GM18505 (cell line): ENCODE results near the gene CCL2.

Source experiments
- ATAC-seq: cut with Tn5 transposase; IDR thresholded peaks from one replicate; pipeline ENCODE4 v1.9.1; 2021; ENCODE audit not compliant: unreplicated experiment
- POLR2A ChIP-seq: IDR thresholded peaks from 4 replicates; pipeline ENCODE4 v1.6.1; 2011; ENCODE audit warnings: borderline replicate concordance; ENCODE audit not compliant: insufficient read depth, insufficient read length; ENCODE audit errors: extremely low read depth

CCL2 gene

DNA sequence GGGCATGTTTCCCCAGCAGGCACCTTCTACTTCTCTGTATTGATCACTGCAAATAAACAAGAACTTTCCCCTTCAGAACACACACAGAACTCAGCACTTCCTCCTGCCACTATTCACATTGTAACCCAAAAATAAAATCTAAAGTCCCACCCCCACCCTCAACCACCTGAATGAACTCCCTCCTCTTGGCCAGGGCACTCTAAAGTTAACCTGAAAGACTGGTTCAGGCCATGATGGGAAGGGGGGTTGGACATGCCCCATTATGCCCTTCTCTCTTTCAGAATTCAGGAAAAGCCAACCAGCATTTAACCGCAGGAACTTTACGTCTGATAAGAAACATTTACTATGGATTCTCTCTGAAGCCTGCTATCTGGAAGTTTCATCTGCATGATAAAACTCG lies 27.4 kb upstream of the CCL2 start:
- ATAC-seq, result no peak
- no peak for TF ChIP-seq POLR2A

DNA sequence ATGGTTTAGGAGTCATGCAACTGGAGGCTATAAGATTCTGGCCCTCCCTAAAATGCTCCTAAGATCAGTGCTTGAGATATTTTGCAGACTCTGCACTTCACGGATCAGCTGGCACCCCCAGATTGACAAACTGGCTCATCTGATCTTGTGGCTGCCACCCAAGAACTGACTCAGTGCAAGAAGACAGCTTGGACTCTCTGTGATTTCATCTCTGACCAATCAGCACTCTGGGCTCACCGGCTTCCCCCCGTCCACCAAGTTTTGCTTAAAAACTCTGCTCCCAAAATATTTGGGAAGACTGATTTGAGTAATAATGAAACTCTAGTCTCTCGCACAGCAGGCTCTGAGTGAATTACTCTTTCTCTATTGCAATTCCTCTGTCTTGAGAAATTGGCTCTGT lies 26.3 kb upstream of the CCL2 start:
- TF ChIP-seq POLR2A, result no peak
- ATAC-seq, result no peak

DNA sequence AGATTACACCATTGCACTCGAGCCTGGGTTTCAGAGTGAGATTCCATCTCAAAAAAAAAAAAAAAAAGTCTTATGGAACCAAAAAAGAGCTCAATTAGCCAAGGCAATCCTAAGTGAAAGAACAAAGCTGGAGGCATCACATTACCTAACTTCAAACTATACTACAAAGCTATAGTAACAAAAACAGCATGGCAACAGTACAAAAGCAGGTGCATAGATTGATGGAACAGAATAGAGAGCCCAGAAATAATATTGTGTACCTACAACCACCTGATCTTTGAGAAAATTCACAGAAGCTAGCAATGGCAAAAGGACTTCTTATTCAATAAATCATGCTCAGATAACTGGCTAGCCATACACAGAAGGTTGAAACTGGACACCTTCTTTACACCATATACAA lies 24.7 kb upstream of the CCL2 start:
- no peak for TF ChIP-seq POLR2A

DNA sequence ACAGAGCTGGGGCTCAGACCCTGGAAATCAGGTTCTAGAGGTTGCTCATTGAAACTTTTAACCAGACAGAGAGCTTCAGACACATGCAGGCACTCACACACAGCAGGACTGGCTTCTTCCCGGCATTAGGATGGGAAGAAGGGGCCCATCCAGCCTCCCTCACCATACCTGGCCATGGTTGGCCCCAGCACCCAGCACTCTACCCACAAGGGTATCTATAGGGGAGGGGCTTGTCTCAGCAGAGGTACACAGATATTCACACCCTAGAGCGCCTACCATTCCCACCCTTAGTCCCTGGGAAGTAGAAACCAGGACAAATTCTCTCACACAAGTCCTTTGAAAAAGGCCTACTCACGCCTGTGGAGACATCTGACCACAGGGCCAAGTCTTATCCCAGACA lies 20.5 kb upstream of the CCL2 start:
- ATAC-seq, result no peak
- TF ChIP-seq POLR2A, result no peak

More for the DNA sequence above, 24.7 kb upstream of the CCL2 start:
- ATAC-seq, result no peak

DNA sequence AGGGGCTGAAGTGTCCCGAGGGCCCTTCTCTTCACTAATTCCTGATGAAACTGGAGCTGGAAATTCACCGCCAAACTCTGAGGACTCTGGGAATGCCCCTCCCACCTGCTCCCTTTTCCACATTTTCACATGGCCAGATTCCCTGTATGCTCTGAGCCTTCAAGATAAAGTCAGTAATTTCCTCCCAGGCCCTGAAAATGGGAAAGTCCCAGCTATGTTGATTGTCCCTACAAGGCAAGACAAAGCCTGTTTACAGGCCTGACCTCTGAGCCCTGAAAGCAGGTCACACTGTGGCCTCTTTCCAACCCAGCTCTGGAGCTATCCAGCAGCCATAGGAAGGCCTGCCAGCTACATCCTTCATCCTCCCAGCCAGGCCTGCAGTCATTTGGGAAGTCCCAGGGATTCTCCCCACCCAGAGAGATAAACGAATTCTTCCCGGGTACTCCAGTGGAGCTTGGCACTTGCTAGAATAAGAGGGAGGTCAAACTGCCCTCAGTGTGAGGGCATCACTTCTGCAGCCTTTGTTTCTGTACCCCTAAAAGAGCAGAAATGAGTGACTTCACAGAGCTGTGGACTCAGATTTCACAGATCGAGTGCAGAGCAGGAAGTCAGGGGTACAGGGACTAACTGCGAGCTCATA lies 19.6 kb upstream of the CCL2 start:
- ATAC-seq, result no peak

DNA sequence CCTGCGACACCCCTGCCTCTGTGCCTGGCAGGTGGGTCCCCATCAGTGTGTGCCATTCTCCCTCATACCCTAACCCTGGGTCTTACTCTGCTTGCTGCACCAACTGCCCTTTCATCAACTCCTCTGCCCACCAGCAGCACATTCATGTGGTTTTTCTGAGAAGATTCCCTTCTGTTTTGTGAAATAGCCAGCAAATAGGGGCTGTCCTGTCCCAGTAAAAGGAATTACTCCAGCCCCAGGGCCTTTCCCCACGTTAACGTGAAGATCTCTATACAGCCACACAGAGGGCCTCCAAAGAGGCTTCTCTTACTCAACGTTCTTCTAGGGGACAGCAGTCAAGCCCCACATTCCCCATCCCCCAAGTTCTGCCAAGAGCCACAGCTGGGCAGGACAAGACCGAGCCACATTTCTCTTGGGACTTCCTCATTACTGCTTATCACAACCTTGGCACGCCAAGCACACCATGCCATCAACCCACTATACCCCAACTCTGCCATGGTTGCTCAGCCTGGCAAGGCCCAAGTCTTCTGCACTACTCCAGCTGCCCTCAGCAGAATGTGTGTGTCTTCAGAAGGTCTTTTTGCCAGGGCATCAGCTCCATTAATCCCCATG lies 18.7 kb upstream of the CCL2 start:
- ATAC-seq, result no peak
- no peak for TF ChIP-seq POLR2A

More for the DNA sequence above, 19.6 kb upstream of the CCL2 start:
- TF ChIP-seq POLR2A, result no peak

DNA sequence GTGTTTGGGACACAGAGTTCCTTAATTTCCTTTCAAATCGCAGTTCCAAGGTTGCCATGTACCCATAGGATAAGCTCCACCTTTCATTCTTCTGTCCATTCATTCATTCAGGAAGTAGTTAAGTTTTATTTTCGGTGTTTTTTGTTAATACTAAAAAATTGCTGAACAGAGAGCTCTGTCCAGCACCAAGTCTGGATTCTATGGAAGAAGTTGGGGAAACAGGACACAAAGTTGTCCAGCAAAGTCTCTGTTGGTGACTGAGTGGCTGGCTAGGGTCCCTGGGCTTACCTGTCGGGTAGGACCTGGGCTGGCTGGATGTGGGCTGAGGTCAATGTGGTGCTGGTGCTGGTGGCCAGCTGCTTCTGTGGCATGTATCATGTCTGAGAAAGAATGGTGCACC lies 17.6 kb upstream of the CCL2 start:
- TF ChIP-seq POLR2A, result no peak
- no peak for ATAC-seq

DNA sequence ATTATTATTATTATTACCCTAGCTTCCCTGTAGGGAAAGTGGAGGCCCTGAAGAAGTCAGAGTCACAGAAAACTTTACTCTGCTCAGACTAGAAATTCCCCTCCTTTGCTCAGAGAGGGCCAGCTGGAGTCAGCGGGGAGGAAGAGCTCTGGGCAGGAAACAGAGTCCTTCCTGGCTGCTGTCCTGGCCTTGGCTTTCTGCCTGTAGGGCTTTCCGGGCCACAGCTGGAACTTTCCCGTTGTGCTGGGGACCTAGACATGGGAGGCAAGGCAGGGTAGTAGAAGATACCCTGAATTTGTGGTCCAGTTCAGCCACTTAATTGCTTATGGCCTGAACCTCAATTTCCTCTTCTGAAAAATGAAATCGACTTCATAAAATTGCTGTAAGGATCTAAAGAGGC lies 14.0 kb upstream of the CCL2 start:
- no peak for TF ChIP-seq POLR2A
- ATAC-seq, result no peak

DNA sequence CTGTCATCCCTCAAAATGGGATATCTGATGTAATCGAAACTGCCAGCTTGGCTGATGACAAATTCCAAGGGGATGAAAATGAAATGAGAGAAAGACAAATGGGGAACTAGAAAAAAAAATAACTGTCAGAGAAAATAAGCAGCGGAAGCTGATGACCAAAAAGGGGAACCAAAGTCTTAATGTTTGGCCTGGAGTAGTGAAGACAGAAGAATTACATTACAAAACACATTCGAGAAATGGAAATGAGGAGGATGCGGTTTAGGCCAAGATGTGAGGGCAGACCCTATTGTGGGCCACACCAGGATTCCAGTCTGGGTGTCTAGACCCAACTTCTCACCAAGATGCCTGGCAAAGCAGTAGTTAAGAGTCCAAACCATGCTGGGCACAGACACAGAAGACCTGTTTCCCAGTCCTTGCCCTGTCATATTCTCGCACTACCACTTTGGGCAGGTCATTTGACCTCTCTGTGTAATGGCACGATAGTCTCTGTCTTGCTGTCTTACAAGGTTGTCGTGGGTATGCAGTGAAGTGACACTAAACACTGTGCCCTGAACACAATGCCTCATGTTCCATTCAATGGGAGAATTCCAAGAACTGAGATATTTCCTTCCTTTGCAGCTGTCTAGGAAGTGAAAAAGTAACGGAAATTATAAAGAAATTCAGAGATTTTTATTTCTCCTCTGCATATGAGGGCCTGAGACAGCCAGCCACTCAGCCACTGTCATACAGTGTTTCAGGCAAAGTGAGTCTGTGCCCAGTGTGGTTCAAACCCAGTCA lies 12.3 kb upstream of the CCL2 start:
- TF ChIP-seq POLR2A, result no peak
- ATAC-seq, result no peak

DNA sequence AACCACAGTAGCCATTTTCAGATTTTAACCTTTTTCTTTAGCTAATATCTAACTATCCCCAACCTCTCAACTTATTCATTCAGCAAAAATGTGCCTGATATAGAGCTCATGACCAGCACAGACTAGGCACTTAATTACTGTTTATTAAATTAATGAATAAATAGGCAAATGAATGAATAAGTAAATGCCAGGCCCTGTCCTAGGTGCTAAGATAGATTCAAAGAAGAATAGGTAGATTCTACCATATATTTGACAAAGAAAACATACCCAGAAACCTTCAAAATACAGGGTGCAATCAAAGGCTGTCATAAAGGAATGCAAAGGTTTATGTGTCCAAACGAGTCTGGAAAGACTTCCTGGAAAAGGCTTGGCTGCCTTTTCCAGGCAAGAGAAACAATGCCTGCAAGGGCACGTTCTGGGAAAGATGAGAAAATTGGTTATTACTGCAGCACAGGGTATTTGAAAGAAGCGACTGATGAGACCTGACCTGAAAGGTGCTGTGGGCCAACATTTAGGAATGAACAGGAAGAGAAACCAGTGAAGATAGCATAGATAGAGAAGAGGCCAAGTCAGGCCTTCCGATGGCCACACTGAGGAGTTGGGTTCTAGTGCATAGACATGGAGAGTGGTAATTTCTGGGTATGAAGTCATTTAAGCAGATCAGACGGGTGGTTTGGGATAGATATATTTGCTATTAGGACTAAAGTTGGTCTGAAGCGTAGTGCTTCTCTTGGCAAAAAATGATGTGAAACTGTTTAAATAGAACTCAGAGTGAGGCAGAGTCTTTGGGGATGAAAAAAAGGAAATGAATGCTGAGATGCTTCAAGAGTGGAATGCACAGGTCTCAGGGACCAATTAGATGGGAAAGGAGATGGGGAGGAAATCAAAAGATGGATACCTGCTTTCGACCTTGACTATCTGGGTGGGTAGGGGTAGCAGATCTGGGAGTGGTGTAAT lies 11.4 kb upstream of the CCL2 start:
- ATAC-seq, result no peak
- TF ChIP-seq POLR2A, result no peak

DNA sequence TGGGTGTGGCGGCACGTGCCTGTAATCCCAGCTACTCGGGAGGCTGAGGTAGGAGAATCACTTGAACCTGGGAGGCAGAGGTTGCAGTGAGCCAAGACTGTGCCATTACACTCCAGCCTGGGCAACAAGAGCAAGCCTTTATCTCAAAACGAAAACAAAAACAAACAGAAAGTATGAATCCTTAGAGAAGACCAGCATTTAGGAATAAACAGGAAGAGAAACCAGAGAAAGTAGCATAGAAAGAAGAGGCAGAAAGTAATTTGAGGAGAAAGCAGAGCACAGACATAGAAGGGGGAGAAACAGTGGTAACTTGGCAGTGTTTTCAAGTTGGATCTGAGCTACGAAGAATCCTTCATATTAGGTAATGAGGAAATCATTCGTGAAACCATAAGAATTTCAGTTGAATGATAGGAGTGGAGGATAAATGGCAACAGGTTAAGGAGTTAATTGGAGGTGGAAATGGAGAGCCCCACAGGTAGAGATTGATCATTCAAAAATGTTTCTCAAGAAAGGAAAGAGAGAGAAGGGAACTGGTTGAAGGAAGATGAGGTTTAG lies 9.7 kb upstream of the CCL2 start:
- no peak for ATAC-seq
- TF ChIP-seq POLR2A, result no peak

DNA sequence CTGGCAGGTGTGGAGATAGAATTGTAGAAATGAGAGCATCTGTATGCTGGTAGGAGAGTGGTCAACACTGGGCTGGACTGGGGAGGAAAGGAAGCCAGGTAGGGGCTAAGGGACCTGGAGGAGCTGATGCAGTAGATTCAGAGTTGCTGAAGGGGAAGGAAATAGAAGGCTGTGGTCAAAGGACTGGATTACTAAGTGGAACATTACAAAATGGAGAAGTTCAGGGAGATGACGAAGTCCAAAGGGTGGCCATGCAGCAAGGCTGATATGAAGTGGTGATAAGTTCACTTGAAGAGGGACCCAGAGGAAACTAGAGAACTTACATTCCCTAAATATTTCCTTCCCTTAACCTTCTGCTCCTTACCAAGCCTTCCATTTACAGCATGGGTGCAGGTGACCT lies 8.6 kb upstream of the CCL2 start:
- no peak for TF ChIP-seq POLR2A
- no peak for ATAC-seq

DNA sequence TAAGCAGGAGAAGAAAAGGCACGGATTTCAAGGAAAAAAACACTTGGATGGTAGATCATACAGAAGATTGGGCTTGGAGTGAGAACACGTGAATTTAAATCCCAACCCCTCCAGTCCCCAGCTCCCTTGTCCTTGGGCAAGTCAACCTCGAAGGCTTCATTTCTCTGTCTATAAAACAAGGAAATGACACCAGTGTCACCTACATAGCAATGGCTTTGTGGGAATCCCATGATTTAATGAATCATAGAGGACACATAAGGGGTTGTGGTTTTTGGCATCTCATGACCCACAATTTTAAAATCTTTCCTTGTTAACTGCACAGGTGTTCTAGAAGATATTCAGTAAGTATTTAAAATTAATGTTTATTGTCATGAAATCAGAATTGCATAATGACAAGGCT lies 8.2 kb upstream of the CCL2 start:
- no peak for ATAC-seq
- no peak for TF ChIP-seq POLR2A
